NB4 (cell line): Measurements from ENCODE around the gene RNASEL.

ENCODE experiments used
- MYC ChIP-seq: IDR thresholded peaks from 2 replicates; pipeline ENCODE4 v1.6.1; 2011; ENCODE audit warnings: low read depth, low read length
- POLR2A ChIP-seq: IDR thresholded peaks from 2 replicates; pipeline ENCODE4 v1.6.1; 2011; ENCODE audit warnings: mild to moderate bottlenecking; ENCODE audit not compliant: insufficient read length; ENCODE audit errors: extremely low read depth
- TF ChIP-seq, protein P1 (sequence below): IDR thresholded peaks from one replicate; pipeline ENCODE4 v1.5.1; 2012; ENCODE audit warnings: low read depth, low read length
- TF ChIP-seq, protein P2 (sequence below): IDR thresholded peaks from 2 replicates; pipeline ENCODE4 v1.6.1; 2011; ENCODE audit warnings: low read depth, low read length

DNA sequence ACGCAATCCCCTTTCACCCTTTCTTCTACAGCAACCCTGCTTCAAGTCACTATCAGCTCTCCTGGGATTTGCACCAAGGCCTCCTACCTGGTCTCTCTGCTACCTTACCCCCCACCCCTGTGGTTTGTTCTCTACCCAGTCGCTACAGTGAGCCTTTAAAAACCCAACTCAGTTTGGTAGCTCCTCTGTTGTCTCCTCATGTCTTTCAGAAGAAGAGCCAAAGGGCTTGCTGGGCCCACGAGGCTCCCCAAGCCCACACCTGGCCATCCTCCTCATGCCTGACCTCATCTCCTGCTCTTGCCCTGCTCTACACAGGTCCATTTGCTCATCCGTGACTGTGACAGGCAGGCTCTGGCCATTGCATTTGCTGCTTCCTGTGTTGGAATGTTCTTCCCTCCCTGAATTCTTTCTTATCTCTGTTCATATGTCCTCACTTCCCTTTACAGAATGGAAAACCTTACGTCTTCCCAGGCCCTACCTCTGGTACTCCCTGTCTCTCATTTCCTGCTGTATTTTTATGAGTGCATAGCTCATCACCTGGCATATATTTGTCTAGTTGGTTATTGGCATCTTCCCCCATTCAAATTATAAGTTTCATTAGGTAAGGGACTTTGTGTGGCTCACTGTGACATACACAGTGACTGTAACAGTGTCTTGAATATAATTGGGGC, 11.8 kb upstream of the RNASEL start:
- TF ChIP-seq, protein P1, sequence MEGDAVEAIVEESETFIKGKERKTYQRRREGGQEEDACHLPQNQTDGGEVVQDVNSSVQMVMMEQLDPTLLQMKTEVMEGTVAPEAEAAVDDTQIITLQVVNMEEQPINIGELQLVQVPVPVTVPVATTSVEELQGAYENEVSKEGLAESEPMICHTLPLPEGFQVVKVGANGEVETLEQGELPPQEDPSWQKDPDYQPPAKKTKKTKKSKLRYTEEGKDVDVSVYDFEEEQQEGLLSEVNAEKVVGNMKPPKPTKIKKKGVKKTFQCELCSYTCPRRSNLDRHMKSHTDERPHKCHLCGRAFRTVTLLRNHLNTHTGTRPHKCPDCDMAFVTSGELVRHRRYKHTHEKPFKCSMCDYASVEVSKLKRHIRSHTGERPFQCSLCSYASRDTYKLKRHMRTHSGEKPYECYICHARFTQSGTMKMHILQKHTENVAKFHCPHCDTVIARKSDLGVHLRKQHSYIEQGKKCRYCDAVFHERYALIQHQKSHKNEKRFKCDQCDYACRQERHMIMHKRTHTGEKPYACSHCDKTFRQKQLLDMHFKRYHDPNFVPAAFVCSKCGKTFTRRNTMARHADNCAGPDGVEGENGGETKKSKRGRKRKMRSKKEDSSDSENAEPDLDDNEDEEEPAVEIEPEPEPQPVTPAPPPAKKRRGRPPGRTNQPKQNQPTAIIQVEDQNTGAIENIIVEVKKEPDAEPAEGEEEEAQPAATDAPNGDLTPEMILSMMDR = no peak
- no peak for TF ChIP-seq POLR2A
- TF ChIP-seq, protein P2, sequence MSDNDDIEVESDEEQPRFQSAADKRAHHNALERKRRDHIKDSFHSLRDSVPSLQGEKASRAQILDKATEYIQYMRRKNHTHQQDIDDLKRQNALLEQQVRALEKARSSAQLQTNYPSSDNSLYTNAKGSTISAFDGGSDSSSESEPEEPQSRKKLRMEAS = no peak
- TF ChIP-seq MYC = no peak
